Non-pigmented ciliary epithelial cell (primary cell): ENCODE measurements around the gene SESN2.

ENCODE experiments used
- DNase-seq: peaks from one replicate; pipeline ENCODE4 v3.0.0-alpha.2; 2010; ENCODE audit warnings: low read depth

Gene SESN2

GRCh38 chr1:28329395-28330153, 70.3 kb downstream of the SESN2 start:
- DNase-seq, result no peak
